GM12873 (cell line): Measurements from ENCODE around the gene LRP1-AS.

Source experiments
- TF ChIP-seq, protein P1 (sequence below): IDR thresholded peaks from 2 replicates; pipeline ENCODE4 v1.5.1; 2012; ENCODE audit warnings: low read depth, mild to moderate bottlenecking, moderate library complexity, low read length, control low read depth; ENCODE audit not compliant: insufficient read depth; ENCODE audit errors: missing control alignments

The LRP1-AS gene

DNA sequence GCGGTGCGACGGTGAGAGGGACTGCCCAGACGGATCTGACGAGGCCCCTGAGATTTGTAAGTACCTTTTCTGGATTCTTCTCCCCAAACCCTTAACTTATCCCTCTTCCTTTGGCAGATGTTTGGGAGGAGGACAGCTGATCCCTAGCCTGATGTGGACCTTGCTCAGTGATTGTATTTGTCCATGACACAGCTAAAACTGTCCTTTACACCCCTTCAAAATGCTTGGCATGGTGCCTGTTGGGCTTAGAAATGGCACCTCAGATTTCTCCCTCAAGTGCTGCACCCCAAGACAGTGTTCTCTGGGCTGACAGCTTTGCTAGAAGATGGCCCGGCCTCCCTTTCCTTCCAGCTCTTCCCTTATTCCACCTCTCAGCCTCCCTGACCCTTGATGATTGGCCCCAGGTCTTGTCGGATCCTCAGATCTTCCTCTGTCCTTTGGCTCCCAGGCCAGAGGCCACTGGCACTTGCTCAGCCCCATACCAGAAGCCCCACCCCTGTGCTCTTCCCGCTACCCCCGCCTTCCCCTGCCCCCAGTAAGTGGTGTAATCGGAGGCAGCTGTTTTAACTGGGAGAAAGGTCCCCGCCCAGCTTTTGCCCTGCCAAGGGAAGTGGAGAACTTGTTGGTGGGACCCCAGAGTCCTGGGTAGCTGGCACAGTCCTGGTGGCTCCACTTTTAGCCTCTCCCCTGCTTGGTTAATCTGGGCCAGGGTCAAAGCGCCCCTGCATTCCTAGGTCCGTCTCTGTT is 8.7 kb downstream of the LRP1-AS start:
- TF ChIP-seq, protein P1, sequence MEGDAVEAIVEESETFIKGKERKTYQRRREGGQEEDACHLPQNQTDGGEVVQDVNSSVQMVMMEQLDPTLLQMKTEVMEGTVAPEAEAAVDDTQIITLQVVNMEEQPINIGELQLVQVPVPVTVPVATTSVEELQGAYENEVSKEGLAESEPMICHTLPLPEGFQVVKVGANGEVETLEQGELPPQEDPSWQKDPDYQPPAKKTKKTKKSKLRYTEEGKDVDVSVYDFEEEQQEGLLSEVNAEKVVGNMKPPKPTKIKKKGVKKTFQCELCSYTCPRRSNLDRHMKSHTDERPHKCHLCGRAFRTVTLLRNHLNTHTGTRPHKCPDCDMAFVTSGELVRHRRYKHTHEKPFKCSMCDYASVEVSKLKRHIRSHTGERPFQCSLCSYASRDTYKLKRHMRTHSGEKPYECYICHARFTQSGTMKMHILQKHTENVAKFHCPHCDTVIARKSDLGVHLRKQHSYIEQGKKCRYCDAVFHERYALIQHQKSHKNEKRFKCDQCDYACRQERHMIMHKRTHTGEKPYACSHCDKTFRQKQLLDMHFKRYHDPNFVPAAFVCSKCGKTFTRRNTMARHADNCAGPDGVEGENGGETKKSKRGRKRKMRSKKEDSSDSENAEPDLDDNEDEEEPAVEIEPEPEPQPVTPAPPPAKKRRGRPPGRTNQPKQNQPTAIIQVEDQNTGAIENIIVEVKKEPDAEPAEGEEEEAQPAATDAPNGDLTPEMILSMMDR: no peak

- TF ChIP-seq, protein P1: no peak
These were observed 11.7 kb downstream of the LRP1-AS start for GRCh38 chr12:57135527-57136326.

- TF ChIP-seq, protein P1: no peak
These were observed 12.5 kb downstream of the LRP1-AS start for GRCh38 chr12:57134949-57135348.

- TF ChIP-seq, protein P1: no peak
These were observed 13.5 kb downstream of the LRP1-AS start for GRCh38 chr12:57133916-57134315.

DNA sequence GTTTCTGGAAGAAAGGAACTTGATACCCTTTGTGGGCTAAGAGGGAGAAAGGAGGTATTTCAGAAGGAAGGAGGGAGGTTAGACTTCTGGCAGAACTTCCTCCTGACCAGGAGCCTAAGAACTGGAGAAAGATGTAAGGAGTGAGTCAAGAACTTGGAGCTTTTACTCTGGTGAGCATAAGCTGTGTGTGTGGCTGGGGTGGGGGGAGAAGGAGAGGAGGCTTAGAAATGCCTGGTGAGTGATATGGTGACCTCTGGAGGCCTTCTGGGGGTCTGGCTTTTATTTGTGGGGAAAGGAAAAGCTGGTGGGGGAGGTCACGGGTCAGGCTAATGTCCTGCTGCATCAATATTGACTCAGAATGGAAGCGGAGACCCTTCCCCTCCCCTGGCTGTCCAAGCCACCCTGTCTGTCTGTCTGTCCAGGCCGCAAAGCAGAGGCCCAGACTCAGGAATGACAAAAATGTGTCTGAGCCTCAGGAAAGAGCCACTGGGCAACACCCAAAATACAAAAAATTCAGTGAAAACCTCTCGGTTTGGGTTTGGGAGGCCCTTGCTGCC is 14.3 kb downstream of the LRP1-AS start:
- TF ChIP-seq, protein P1: no peak

GRCh38 chr12:57131896-57132744 is 15.3 kb downstream of the LRP1-AS start:
- TF ChIP-seq, protein P1: no peak
